ENCODE measurements around the gene LRP1-AS. TPM values are rescaled to one million over a fixed set of nuclear protein-coding genes. Genes with fewer than 3 reads are reported as not detected.

The LRP1-AS gene
- total and polyA plus RNA-seq, 10 of the 15 experiments (the other 5 are each of a cell fraction or from before 2014, with no cell fraction given), result not detected

- ChIA-PET POLR2A (interaction anchor here (0.6 to 4.9 kb wide), 9 partner anchors 8 to 45 kb away, joined by 4 to 94 read pairs (median 35); partner anchors contain the start of genes NAB2 and NEMP1), RAD21 (ENCODE audit: unreplicated experiment) (interaction anchor here (3.0 to 5.3 kb wide), 6 partner anchors 16 to 106 kb away, joined by 37 to 285 read pairs (median 65); partner anchors contain the start of genes NAB2 and NEMP1), CTCF (interaction anchor here (1.0 to 11.7 kb wide), 7 partner anchors 14 to 101 kb away, joined by 3 to 458 read pairs (median 57); partner anchors contain the start of genes NAB2, NEMP1 and ZBTB39), SMC1A (ENCODE audit: uncharacterized antibody, unreplicated experiment) (interaction anchor here (1.0 to 8.6 kb wide), 7 partner anchors 13 to 45 kb away, joined by 3 to 246 read pairs (median 50); partner anchors contain the start of gene NEMP1)
- Histone ChIP-seq H3K27ac (ENCODE audit: control insufficient read depth, insufficient read depth) (peak overlapping the region; percentile 97), H4K20me1 (ENCODE audit: control insufficient read depth, insufficient read depth) (no peaks in the 10 kb centered on the region), H3K4me3 (peak overlapping the region; percentile 95), H3K9me3 (replicated peaks; ENCODE audit: control insufficient read depth, insufficient read depth, low read length) (no peaks in the 10 kb centered on the region), H2AFZ (ENCODE audit: control insufficient read depth, low read depth, low read length) (no peak overlapping the region), H3K4me1 (ENCODE audit: control insufficient read depth, insufficient read depth, low read length) (peaks cover 8% of the 10 kb centered on the region), H3K27me3 (replicated peaks in 1 of 2; ENCODE audit: control insufficient read depth in 2 of 2, insufficient read depth in 2 of 2, low read length in 1 of 2) (no peaks in the 10 kb centered on the region), H3K4me2 (ENCODE audit: control insufficient read depth, insufficient read depth) (peak overlapping the region; percentile 88), H3K79me2 (ENCODE audit: control insufficient read depth, insufficient read depth, low read length) (peaks cover 41% of the 10 kb centered on the region), H3K9ac (ENCODE audit: control insufficient read depth, insufficient read depth, low read length) (peak overlapping the region; percentile 96), H3K36me3 (ENCODE audit: control insufficient read depth in 2 of 2, insufficient read depth in 2 of 2, low read length in 1 of 2) (peaks cover 17 to 25% of the 10 kb centered on the region in 2 experiments)
- no TSS peak for BruUV-seq (replicated peaks)
- DNase-seq (ENCODE audit: low read depth, low spot score) (no peak), FAIRE-seq (no peak), ATAC-seq (no peak)
- WGBS (ENCODE audit: insufficient coverage, insufficient replicate concordance, low lambda C conversion rate, missing lambda C conversion rate), result 36% methylated on average over 7 of the region's 7 CpGs
- in situ Hi-C loops (cut with MboI) (loop anchor here (5.0 kb wide), 3 partner anchors 42 to 352 kb away; no protein-coding TSS in a partner anchor), intact Hi-C loops (cut with micrococcal nuclease; ENCODE audit: unreplicated experiment) (loop anchor here (5.0 kb wide), 2 partner anchors 267 to 357 kb away; partner anchors contain the start of gene PRIM1)
- TF ChIP-seq SPI1 (IDR thresholded peaks at IDR 0.05; ENCODE audit: borderline replicate concordance, insufficient read depth, low read depth, low read length) (no peak), POLR2AphosphoS2 (IDR thresholded peaks at IDR 0.05; ENCODE audit: low read depth, low read length) (0 out of 2 replicates have a peak, but pooled peaks have one; percentile 33)
These were observed 38.0 kb downstream of the LRP1-AS start for GRCh38 chr12:57109207-57110103.

Data from GM12878 (cell line).